B cell (primary cell): ENCODE results near the gene SH3GLB2. TPM values are rescaled to one million over a fixed set of nuclear protein-coding genes. Genes with fewer than 3 reads are reported as not detected.

Source experiments
- ATAC-seq: fragments of 200-7000 bp; cut with Tn5 transposase; one replicate; pipeline ENCODE4 v1.10.0; 2021; ENCODE audit warnings: low read depth, mild to moderate bottlenecking, moderate number of reproducible peaks, moderate library complexity
- CTCF ChIA-PET: fragments of 350-600 bp; sonication (Branson Sonifier 250); formaldehyde crosslinking; loops from one replicate; lab custom pipeline; 2021; ENCODE audit warnings: antibody characterized with exemption, inconsistent platforms; lab: Charles Lee
- POLR2A ChIA-PET: fragments of 350-600 bp; sonication (Branson Sonifier 250); formaldehyde crosslinking; loops from one replicate; lab custom pipeline; 2021; ENCODE audit warnings: antibody characterized with exemption; lab: Charles Lee
- DNase-seq: peaks from one replicate; pipeline ENCODE4 v3.0.0; 2013
- H2AFZ ChIP-seq: 2 replicates; pipeline ENCODE4 v1.6.1; 2012; ENCODE audit warnings: mild to moderate bottlenecking, low read depth, low read length; ENCODE audit not compliant: insufficient read depth, poor library complexity, severe bottlenecking
- H3K27ac ChIP-seq, 2 donors: 1 replicate in 1 of 2; 2 replicates in 1 of 2; pipeline ENCODE4 v1.5.1; 2012 to 2013; ENCODE audit warnings: low read length in 2 of 2, mild to moderate bottlenecking in 2 of 2, moderate library complexity in 1 of 2
- H3K27me3 ChIP-seq, 4 experiments: fragments of 200-600 bp in 1 of 4; sonication (generic) in 1 of 4; replicated peaks in 1 of 4; 1 replicate in 2 of 4; 2 replicates in 2 of 4; pipeline versions ENCODE4 v1.6.1 to v1.7.0; 2013 to 2016; ENCODE audit warnings: low read length in 3 of 4, mild to moderate bottlenecking in 2 of 4, mixed read lengths in 1 of 4, moderate library complexity in 1 of 4; ENCODE audit not compliant: insufficient read depth in 4 of 4, control insufficient read depth in 3 of 4; ENCODE audit errors: control extremely low read depth in 1 of 4
- H3K36me3 ChIP-seq, 2 experiments: replicated peaks in 1 of 2; 1 replicate in 1 of 2; 2 replicates in 1 of 2; pipeline versions ENCODE4 v1.6.1 to v1.7.1; 2013; ENCODE audit warnings: low read length in 1 of 2; ENCODE audit not compliant: insufficient read depth in 2 of 2, control insufficient read depth in 1 of 2; ENCODE audit errors: control extremely low read depth in 1 of 2, extremely low read depth in 1 of 2
- H3K4me1 ChIP-seq, 2 donors: fragments of 200-600 bp in 1 of 2; sonication (generic) in 1 of 2; 1 replicate in 1 of 2; 2 replicates in 1 of 2; pipeline versions ENCODE4 v1.5.1 to v1.6.1; 2013 to 2017; ENCODE audit warnings: low read length in 2 of 2; ENCODE audit not compliant: control insufficient read depth in 2 of 2, insufficient read depth in 2 of 2
- H3K4me2 ChIP-seq: replicated peaks from 2 replicates; pipeline ENCODE3; 2012; ENCODE audit warnings: mild to moderate bottlenecking, low read depth, low read length; ENCODE audit not compliant: poor library complexity, severe bottlenecking
- H3K4me3 ChIP-seq, 5 experiments: fragments of 200-600 bp in 1 of 5; sonication (generic) in 1 of 5; 1 replicate in 3 of 5; 2 replicates in 2 of 5; pipeline versions ENCODE4 v1.5.1 to v1.7.0; 2011 to 2016; ENCODE audit warnings: low read length in 4 of 5, mild to moderate bottlenecking in 4 of 5, low read depth in 2 of 5, control low read depth in 1 of 5, moderate library complexity in 1 of 5; ENCODE audit not compliant: insufficient read depth in 1 of 5; ENCODE audit errors: control extremely low read depth in 1 of 5, extremely low read depth in 1 of 5
- H3K79me2 ChIP-seq: fragments of 200-600 bp; sonication (generic); one replicate; pipeline ENCODE4 v1.6.0; 2016; ENCODE audit warnings: low read length; ENCODE audit not compliant: control insufficient read depth, insufficient read depth
- H3K9ac ChIP-seq: fragments of 200-600 bp; sonication (generic); 2 replicates; pipeline ENCODE4 v1.6.1; 2017; ENCODE audit warnings: mild to moderate bottlenecking, low read length, moderate library complexity
- H3K9me3 ChIP-seq, 3 donors: one replicate each; pipeline versions ENCODE4 v1.6.1 to v1.7.1; 2013; ENCODE audit warnings: low read length in 2 of 3; ENCODE audit not compliant: control insufficient read depth in 2 of 3, insufficient read depth in 1 of 3; ENCODE audit errors: control extremely low read depth in 1 of 3
- H4K20me1 ChIP-seq: 2 replicates; pipeline ENCODE4 v1.6.0; 2012; ENCODE audit warnings: mild to moderate bottlenecking, low read length; ENCODE audit not compliant: insufficient read depth, control insufficient read depth, poor library complexity, severe bottlenecking
- H3K27ac Mint-ChIP-seq: one replicate; pipeline ENCODE4 v1.8.0; 2021; ENCODE audit warnings: mixed read lengths
- H3K27me3 Mint-ChIP-seq: one replicate; pipeline ENCODE4 v1.8.0; 2021; ENCODE audit warnings: mixed read lengths
- H3K4me1 Mint-ChIP-seq: one replicate; pipeline ENCODE4 v1.8.0; 2021; ENCODE audit warnings: mixed read lengths
- H3K4me3 Mint-ChIP-seq: one replicate; pipeline ENCODE4 v1.8.0; 2021; ENCODE audit warnings: mixed read lengths
- H3K9me3 Mint-ChIP-seq: one replicate; pipeline ENCODE4 v1.8.0; 2022; ENCODE audit warnings: mixed read lengths; ENCODE audit not compliant: insufficient read depth
- CTCF ChIP-seq: fragments of 200-600 bp; IDR thresholded peaks from one replicate; pipeline ENCODE4 v1.8.0; 2022; ENCODE audit warnings: antibody characterized with exemption, mild to moderate bottlenecking
- EZH2 ChIP-seq: IDR thresholded peaks from 2 replicates; pipeline ENCODE4 v1.6.1; 2012; ENCODE audit warnings: borderline replicate concordance, low read depth, mild to moderate bottlenecking, moderate library complexity, low read length; ENCODE audit not compliant: insufficient read depth, poor library complexity, severe bottlenecking
- WGBS: methylation state at CpG from one replicate; pipeline ENCODE4 v1.1.5; 2013; ENCODE audit warnings: missing lambda C conversion rate; ENCODE audit not compliant: insufficient coverage; 5-methylcytosine and 5-hydroxymethylcytosine counted together
- intact Hi-C: fragments of 100-400 bp; cut with micrococcal nuclease; formaldehyde crosslinking; loops from one replicate; pipeline ENCODE4 v1.10.0; 2022
- polyA plus RNA-seq: library from polyadenylated mRNA; depleted of rRNA; stranded (reverse); fragments of >200 nt; gene quantifications from 2 replicates; pipeline ENCODE4 v1.2.3, GENCODE V29; 2012
- total RNA-seq, 2 donors: library from RNA; stranded (reverse); fragments of 120-200 nt in 1 of 2; gene quantifications; 1 replicate in 1 of 2; 2 replicates in 1 of 2; pipeline versions ENCODE4 v1.2.3 to v1.2.4, GENCODE V29; 2013 to 2022

Gene SH3GLB2
- total and polyA plus RNA-seq, 2 donors (not counting 1 experiment from before 2014, with no cell fraction given), result 110 to 176 TPM

GRCh38 chr9:128995791-128996190 is 32.3 kb downstream of the SH3GLB2 start:
- TF ChIP-seq EZH2 (no peak), CTCF (no peak)
- DNase-seq (no peak), ATAC-seq (no peak)
- Mint-ChIP-seq H3K27me3 (no peaks in the 10 kb centered on the region), H3K4me1 (no peaks in the 10 kb centered on the region), H3K27ac (no peak overlapping the region), H3K4me3 (no peak overlapping the region), H3K9me3 (no peaks in the 10 kb centered on the region)
- Histone ChIP-seq H3K79me2 (no peaks in the 10 kb centered on the region), H3K4me3 (no peak overlapping the region), H3K27me3 (no peaks in the 10 kb centered on the region), H3K27ac (no peak overlapping the region), H3K36me3 (peaks cover 0 to 84% of the 10 kb centered on the region in 2 experiments), H2AFZ (no peak overlapping the region), H3K9me3 (no peaks in the 10 kb centered on the region), H4K20me1 (no peaks in the 10 kb centered on the region), H3K9ac (no peak overlapping the region), H3K4me1 (no peaks in the 10 kb centered on the region), H3K4me2 (no peak overlapping the region)
- CTCF ChIA-PET, result no interaction called here
- POLR2A ChIA-PET, result no interaction called here
- intact Hi-C loops, result no loop called here
- WGBS, result 100% methylated on average over 1 of the region's 5 CpGs

GRCh38 chr9:128992995-128993394 is 35.1 kb downstream of the SH3GLB2 start:
- Histone ChIP-seq H4K20me1 (no peaks in the 10 kb centered on the region), H3K9ac (no peak overlapping the region), H3K79me2 (no peaks in the 10 kb centered on the region), H2AFZ (no peak overlapping the region), H3K4me3 (no peak overlapping the region), H3K4me2 (no peak overlapping the region), H3K9me3 (no peaks in the 10 kb centered on the region), H3K27me3 (no peaks in the 10 kb centered on the region), H3K36me3 (peaks cover 2 to 74% of the 10 kb centered on the region in 2 experiments), H3K27ac (no peak overlapping the region), H3K4me1 (no peaks in the 10 kb centered on the region)
- 98% methylated on average over 7 of the region's 7 CpGs for WGBS
- Mint-ChIP-seq H3K4me3 (no peak overlapping the region), H3K9me3 (no peaks in the 10 kb centered on the region), H3K4me1 (no peaks in the 10 kb centered on the region), H3K27ac (no peak overlapping the region), H3K27me3 (no peaks in the 10 kb centered on the region)
- TF ChIP-seq CTCF, result no peak
- TF ChIP-seq EZH2, result no peak
- POLR2A ChIA-PET, result no interaction called here
- no peak for DNase-seq
- intact Hi-C loops, result no loop called here
- no peak for ATAC-seq
- CTCF ChIA-PET, result interaction anchor here (0.9 to 1.5 kb wide), 2 partner anchors 13 to 40 kb away, joined by 3 to 5 read pairs; no protein-coding TSS in a partner anchor
